Fibroblast of lung (primary cell): ENCODE measurements around the gene KMT2E. TPM values are rescaled to one million over a fixed set of nuclear protein-coding genes. Genes with fewer than 3 reads are reported as not detected.

Source experiments
- DNase-seq, 2 donors: peaks; one replicate each; pipeline versions ENCODE4 v3.0.0 to v3.0.0-alpha.2; 2010; ENCODE audit warnings: low read depth in 2 of 2
- H2AFZ ChIP-seq: 2 replicates; pipeline ENCODE4 v1.5.1; 2012; ENCODE audit warnings: low read length, control low read depth, inconsistent platforms
- H3K27ac ChIP-seq: 2 replicates; pipeline ENCODE4 v1.5.1; 2011; ENCODE audit warnings: low read length, control low read depth; ENCODE audit not compliant: insufficient read depth
- H3K27me3 ChIP-seq: 2 replicates; pipeline ENCODE4 v1.5.1; 2011; ENCODE audit warnings: mild to moderate bottlenecking, low read length; ENCODE audit not compliant: control insufficient read depth, insufficient read depth
- H3K36me3 ChIP-seq: 2 replicates; pipeline ENCODE4 v1.5.1; 2011; ENCODE audit warnings: low read length; ENCODE audit not compliant: control insufficient read depth, insufficient read depth
- H3K4me1 ChIP-seq: 2 replicates; pipeline ENCODE4 v1.5.1; 2011; ENCODE audit warnings: low read length; ENCODE audit not compliant: control insufficient read depth, insufficient read depth; ENCODE audit errors: extremely low read depth
- H3K4me2 ChIP-seq: 2 replicates; pipeline ENCODE4 v1.5.1; 2011; ENCODE audit warnings: low read length, control low read depth; ENCODE audit not compliant: insufficient read depth; ENCODE audit errors: extremely low read depth
- H3K4me3 ChIP-seq, 4 experiments: fragments of 200-600 bp in 1 of 4; sonication (generic) in 1 of 4; replicated peaks in 1 of 4; 2 replicates each; pipeline ENCODE4 v1.5.1; 2011 to 2016; ENCODE audit warnings: low read length in 4 of 4, low read depth in 3 of 4, mild to moderate bottlenecking in 3 of 4, control low read depth in 2 of 4, inconsistent platforms in 1 of 4, mixed read lengths in 1 of 4; ENCODE audit not compliant: insufficient read depth in 1 of 4; ENCODE audit errors: control extremely low read depth in 1 of 4
- H3K79me2 ChIP-seq: 2 replicates; pipeline ENCODE4 v1.5.1; 2012; ENCODE audit warnings: mild to moderate bottlenecking, low read length, inconsistent platforms; ENCODE audit not compliant: control insufficient read depth, insufficient read depth
- H3K9ac ChIP-seq: 2 replicates; pipeline ENCODE4 v1.5.1; 2011; ENCODE audit warnings: mild to moderate bottlenecking, low read length, control low read depth; ENCODE audit not compliant: insufficient read depth
- H3K9me3 ChIP-seq: 2 replicates; pipeline ENCODE4 v1.5.1; 2012; ENCODE audit warnings: low read depth, low read length; ENCODE audit not compliant: control insufficient read depth, insufficient read depth
- H4K20me1 ChIP-seq: 2 replicates; pipeline ENCODE4 v1.5.1; 2011; ENCODE audit warnings: low read length; ENCODE audit not compliant: control insufficient read depth, insufficient read depth; ENCODE audit errors: extremely low read depth
- EZH2 ChIP-seq: IDR thresholded peaks from 2 replicates; pipeline ENCODE4 v1.5.1; 2012; ENCODE audit warnings: low read length, control low read depth, mild to moderate bottlenecking; ENCODE audit errors: missing control alignments
- polyA plus RNA-seq, 2 donors: library from polyadenylated mRNA; depleted of rRNA in 1 of 2; stranded (reverse) in 1 of 2; unstranded in 1 of 2; fragments of >200 nt; gene quantifications; 2 replicates each; pipeline ENCODE4 v1.2.1, GENCODE V29; 2011 to 2012; ENCODE audit warnings: missing spikeins in 1 of 2
- total RNA-seq: library from RNA; depleted of rRNA; stranded (reverse); fragments of >200 nt; gene quantifications from 2 replicates; pipeline ENCODE4 v1.2.1, GENCODE V29; 2014
- TF ChIP-seq, protein P1 (sequence below), 2 donors: IDR thresholded peaks in 1 of 2; conservative IDR thresholded peaks in 1 of 2; 1 replicate in 1 of 2; 2 replicates in 1 of 2; pipeline ENCODE4 v1.5.1; 2011 to 2012; ENCODE audit warnings: low read length in 2 of 2, control low read depth in 1 of 2, inconsistent platforms in 1 of 2, low read depth in 1 of 2, mild to moderate bottlenecking in 1 of 2

The KMT2E gene
- total and polyA plus RNA-seq, 2 donors (not counting 1 experiment from before 2014, with no cell fraction given) = 7.5 to 95.0 TPM

DNA sequence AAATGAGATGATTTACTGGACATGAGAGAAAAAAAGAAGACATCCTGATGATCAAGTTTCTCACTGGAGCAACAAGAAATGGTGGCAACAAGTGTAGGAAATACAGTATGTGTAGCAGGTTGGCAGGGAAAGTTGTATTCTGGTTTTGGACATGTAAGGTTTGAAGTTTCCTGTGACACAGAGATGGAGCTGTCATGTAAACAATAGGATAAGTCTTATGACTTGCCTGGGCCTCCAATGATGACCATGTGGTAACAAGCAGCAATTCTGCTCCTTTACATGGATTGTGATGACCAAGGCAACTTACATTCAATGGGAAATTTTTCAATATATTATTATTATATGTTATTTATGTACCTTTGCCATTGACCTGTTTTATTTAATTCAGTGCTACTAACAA, 125.4 kb downstream of the KMT2E start:
- Histone ChIP-seq H3K36me3 (peaks cover 8% of the 10 kb centered on the region), H4K20me1 (no peaks in the 10 kb centered on the region), H3K9me3 (no peaks in the 10 kb centered on the region), H3K4me1 (no peaks in the 10 kb centered on the region), H3K79me2 (no peaks in the 10 kb centered on the region), H3K9ac (no peak overlapping the region), H2AFZ (no peak overlapping the region), H3K27me3 (no peaks in the 10 kb centered on the region), H3K4me3 (no peak overlapping the region), H3K4me2 (no peak overlapping the region), H3K27ac (no peak overlapping the region)
- DNase-seq = no peak
- TF ChIP-seq, protein P1, sequence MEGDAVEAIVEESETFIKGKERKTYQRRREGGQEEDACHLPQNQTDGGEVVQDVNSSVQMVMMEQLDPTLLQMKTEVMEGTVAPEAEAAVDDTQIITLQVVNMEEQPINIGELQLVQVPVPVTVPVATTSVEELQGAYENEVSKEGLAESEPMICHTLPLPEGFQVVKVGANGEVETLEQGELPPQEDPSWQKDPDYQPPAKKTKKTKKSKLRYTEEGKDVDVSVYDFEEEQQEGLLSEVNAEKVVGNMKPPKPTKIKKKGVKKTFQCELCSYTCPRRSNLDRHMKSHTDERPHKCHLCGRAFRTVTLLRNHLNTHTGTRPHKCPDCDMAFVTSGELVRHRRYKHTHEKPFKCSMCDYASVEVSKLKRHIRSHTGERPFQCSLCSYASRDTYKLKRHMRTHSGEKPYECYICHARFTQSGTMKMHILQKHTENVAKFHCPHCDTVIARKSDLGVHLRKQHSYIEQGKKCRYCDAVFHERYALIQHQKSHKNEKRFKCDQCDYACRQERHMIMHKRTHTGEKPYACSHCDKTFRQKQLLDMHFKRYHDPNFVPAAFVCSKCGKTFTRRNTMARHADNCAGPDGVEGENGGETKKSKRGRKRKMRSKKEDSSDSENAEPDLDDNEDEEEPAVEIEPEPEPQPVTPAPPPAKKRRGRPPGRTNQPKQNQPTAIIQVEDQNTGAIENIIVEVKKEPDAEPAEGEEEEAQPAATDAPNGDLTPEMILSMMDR (conservative IDR thresholded peaks at IDR 0.05 in 1 of 2, IDR thresholded peaks at IDR 0.05 in 1 of 2; ENCODE audit: low read depth in 1 of 2, low read length in 2 of 2) = no peak
- no peak for TF ChIP-seq EZH2

DNA sequence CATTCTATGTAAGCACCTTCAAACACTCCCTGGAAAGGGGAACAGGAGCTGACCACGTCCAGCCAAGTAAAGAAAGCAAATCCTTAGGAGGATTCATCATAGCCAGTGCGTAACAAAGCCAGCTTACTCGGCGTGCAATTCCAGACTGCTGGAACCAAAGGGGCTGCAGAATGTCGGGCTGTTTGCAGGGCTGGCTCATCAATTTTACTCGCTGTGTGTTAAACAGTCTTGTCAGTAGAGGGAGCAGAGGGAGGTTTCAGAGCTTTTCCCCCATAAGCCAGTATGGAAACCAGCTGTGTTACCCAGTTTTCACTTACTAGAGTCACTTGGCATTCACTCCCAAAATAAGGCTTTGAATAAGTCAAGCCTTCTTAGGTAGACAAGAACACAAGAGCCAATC, 127.1 kb downstream of the KMT2E start:
- Histone ChIP-seq H2AFZ (no peak overlapping the region), H3K9ac (no peak overlapping the region), H3K36me3 (peaks cover 5% of the 10 kb centered on the region), H3K27me3 (no peaks in the 10 kb centered on the region), H3K4me3 (no peak overlapping the region), H3K4me1 (no peaks in the 10 kb centered on the region), H3K9me3 (no peaks in the 10 kb centered on the region), H3K79me2 (no peaks in the 10 kb centered on the region), H3K27ac (no peak overlapping the region), H3K4me2 (no peak overlapping the region), H4K20me1 (no peaks in the 10 kb centered on the region)
- DNase-seq = peak; percentile 68 to 77
- TF ChIP-seq, protein P1 (conservative IDR thresholded peaks at IDR 0.05 in 1 of 2, IDR thresholded peaks at IDR 0.05 in 1 of 2; ENCODE audit: low read depth in 1 of 2, low read length in 2 of 2) = peak; percentile 53 to 63
- no peak for TF ChIP-seq EZH2

DNA sequence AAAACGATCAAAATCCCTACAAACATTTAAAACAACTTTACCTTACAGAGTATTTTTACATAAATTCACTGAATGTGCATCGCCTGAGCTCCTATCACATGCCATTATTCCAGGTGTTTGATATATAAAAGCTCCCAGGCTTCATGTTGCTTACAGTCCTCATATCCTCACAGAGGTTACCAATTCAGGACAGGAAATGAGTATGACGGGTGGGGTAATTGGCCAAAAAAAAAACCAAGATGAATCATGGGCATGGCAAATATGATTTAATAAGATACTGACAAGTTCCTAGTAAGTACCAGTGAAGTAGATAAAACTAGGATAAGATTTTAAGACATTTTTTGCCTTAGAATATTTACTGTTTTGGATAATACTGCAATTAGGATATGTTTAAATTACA, 135.8 kb downstream of the KMT2E start:
- Histone ChIP-seq H3K4me2 (no peak overlapping the region), H3K4me1 (peaks cover 2% of the 10 kb centered on the region), H3K27me3 (no peaks in the 10 kb centered on the region), H3K4me3 (no peak overlapping the region), H3K27ac (no peak overlapping the region), H3K79me2 (no peaks in the 10 kb centered on the region), H3K9ac (no peak overlapping the region), H4K20me1 (no peaks in the 10 kb centered on the region), H3K9me3 (no peaks in the 10 kb centered on the region), H2AFZ (no peak overlapping the region), H3K36me3 (no peaks in the 10 kb centered on the region)
- no peak for TF ChIP-seq EZH2
- TF ChIP-seq, protein P1 (conservative IDR thresholded peaks at IDR 0.05 in 1 of 2, IDR thresholded peaks at IDR 0.05 in 1 of 2; ENCODE audit: low read depth in 1 of 2, low read length in 2 of 2) = no peak
- peak; percentile 31 to 64 for DNase-seq
